Activated naive CD8-positive, alpha-beta T cell treated with anti-CD3 and anti-CD28 coated beads for 36 hours (primary cell): Measurements from ENCODE around the gene PRR18. TPM values are rescaled to one million over a fixed set of nuclear protein-coding genes. Genes with fewer than 3 reads are reported as not detected.

Source experiments
- DNase-seq: peaks from one replicate; pipeline ENCODE4 v3.0.0; 2021
- H3K27ac Mint-ChIP-seq: one replicate; pipeline ENCODE4 v1.8.0; 2022; ENCODE audit warnings: mild to moderate bottlenecking, moderate library complexity, mixed read lengths
- H3K27me3 Mint-ChIP-seq: one replicate; pipeline ENCODE4 v1.8.0; 2022; ENCODE audit warnings: mild to moderate bottlenecking, mixed read lengths
- H3K36me3 Mint-ChIP-seq: one replicate; pipeline ENCODE4 v1.8.0; 2021; ENCODE audit warnings: mild to moderate bottlenecking, mixed read lengths
- H3K4me1 Mint-ChIP-seq: one replicate; pipeline ENCODE4 v1.8.0; 2021; ENCODE audit warnings: mixed read lengths
- H3K4me3 Mint-ChIP-seq: one replicate; pipeline ENCODE4 v1.8.0; 2022; ENCODE audit warnings: mild to moderate bottlenecking, moderate library complexity, mixed read lengths
- H3K9me3 Mint-ChIP-seq: one replicate; pipeline ENCODE4 v1.8.0; 2022; ENCODE audit warnings: mixed read lengths
- total RNA-seq, 2 experiments: library from RNA; stranded (reverse); gene quantifications; one replicate each; pipeline ENCODE4 v1.2.3, GENCODE V29; 2021

The PRR18 gene
- total RNA-seq, 2 experiments from 2014 or later: 0.08 to 0.33 TPM

DNA sequence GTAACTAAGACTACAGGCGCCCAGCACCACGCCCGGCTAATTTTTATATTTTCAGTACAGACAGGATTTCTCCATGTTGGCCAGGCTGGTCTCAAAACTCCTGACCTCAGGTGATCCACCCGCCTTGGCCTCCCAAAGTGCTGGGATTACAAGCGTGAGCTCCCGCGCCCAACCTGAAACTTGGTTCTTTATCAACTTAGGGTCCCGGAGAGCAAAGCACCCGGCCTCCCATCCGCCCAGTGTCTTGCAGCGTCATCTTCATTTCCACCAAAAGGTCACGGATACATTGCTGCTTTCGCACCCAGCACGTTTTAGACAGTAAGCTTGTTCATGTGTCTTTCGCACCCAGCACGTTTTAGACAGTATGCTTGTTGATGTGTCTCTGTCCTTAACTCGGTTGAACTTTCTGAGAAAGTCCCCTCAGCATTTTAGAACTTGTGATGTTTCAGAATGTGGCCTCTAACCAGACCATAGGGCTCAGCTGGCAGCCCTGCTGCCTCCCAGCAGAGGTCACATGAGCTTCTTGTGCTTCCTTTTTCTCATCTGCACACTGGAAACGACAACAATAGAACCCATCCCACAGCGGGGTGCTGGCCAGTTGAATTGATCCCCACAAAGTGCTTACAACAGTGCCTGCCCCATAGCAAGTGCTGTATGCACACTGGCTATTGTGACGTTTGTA is 48.8 kb downstream of the PRR18 start:
- no peaks in the 10 kb centered on the region for H3K9me3 Mint-ChIP-seq
- no peaks in the 10 kb centered on the region for H3K36me3 Mint-ChIP-seq
- no peak overlapping the region for H3K4me3 Mint-ChIP-seq
- no peak for DNase-seq
- H3K4me1 Mint-ChIP-seq: peaks cover 12% of the 10 kb centered on the region
- H3K27ac Mint-ChIP-seq: no peak overlapping the region
- peaks cover 43% of the 10 kb centered on the region for H3K27me3 Mint-ChIP-seq

- H3K27me3 Mint-ChIP-seq: peaks cover 48% of the 10 kb centered on the region
- no peak overlapping the region for H3K27ac Mint-ChIP-seq
- no peaks in the 10 kb centered on the region for H3K36me3 Mint-ChIP-seq
- no peak overlapping the region for H3K4me3 Mint-ChIP-seq
- H3K9me3 Mint-ChIP-seq: no peaks in the 10 kb centered on the region
- peak; percentile 27 for DNase-seq
- peaks cover 12% of the 10 kb centered on the region for H3K4me1 Mint-ChIP-seq
Measured at GRCh38 chr6:166258854-166259276, 49.3 kb downstream of the PRR18 start.

- no peaks in the 10 kb centered on the region for H3K9me3 Mint-ChIP-seq
- no peak overlapping the region for H3K4me3 Mint-ChIP-seq
- H3K4me1 Mint-ChIP-seq: peaks cover 12% of the 10 kb centered on the region
- peaks cover 55% of the 10 kb centered on the region for H3K27me3 Mint-ChIP-seq
- DNase-seq: peak; percentile 10
- H3K27ac Mint-ChIP-seq: no peak overlapping the region
- no peaks in the 10 kb centered on the region for H3K36me3 Mint-ChIP-seq
Measured at GRCh38 chr6:166257911-166258318, 50.3 kb downstream of the PRR18 start.

Other genes starting within 250 kb of the PRR18 start
- gene TBXT, start 140.5 kb downstream of the PRR18 start, total RNA-seq: not detected
- gene SFT2D1, start 34.2 kb upstream of the PRR18 start, total RNA-seq: 10 to 100 TPM; 46.3 to 47.5 TPM
- gene MPC1, start 74.5 kb upstream of the PRR18 start, total RNA-seq: 10 to 100 TPM; 22.2 to 25.2 TPM